HTR-8/SVneo (cell line): ENCODE data around the gene BNIP3.

Experiments
- DNase-seq: peaks from one replicate; pipeline ENCODE4 v3.0.0; 2011; ENCODE audit warnings: low spot score, mixed read lengths; ENCODE audit not compliant: insufficient read length
- FAIRE-seq: peaks from 2 replicates; lab custom pipeline; 2011; peaks lifted over from hg19 to GRCh38; lab: Jason Lieb, UNC

Gene BNIP3, protein sequence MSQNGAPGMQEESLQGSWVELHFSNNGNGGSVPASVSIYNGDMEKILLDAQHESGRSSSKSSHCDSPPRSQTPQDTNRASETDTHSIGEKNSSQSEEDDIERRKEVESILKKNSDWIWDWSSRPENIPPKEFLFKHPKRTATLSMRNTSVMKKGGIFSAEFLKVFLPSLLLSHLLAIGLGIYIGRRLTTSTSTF

DNA sequence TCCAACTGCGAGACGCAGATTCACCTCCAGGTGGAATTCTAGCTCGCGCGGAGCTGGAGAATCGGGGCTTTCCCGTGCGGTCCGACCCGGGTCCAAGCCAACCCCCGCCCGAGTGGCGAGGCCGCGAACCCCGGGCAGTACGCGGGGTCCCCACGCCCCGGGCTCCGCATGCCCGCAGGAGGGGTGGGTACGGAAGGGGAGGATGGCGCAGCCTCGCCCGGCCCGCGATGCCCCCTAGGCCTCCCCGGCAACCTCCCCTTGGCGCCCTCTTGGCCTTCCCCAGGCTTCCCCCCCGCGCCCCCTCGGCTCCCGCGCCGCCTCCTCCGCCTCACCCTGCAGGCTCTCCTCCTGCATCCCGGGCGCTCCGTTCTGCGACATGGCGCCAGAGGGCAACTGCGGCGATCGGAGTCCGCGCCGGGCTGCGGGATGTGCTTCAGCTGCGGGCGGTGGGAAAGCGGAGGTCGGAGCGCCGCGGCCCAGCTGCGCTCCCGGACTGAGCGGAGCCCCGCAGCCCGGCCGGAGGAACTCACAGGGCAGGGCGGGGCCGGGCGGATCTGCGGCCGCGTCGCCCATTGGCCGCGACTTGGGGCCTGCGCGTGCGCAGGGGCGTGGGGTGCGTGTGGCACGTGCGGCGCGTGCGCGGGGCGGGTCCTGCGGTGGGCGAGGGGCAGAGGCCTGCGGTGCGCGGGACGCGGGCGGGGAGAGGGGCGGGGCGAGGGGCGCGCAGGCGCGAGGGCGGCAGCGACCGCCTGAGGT is at the start of gene BNIP3:
TSS of gene BNIP3 (minus strand) at position 495 of the 756 bp plus-strand sequence. CDS start at position 378, 117 bp downstream.
- FAIRE-seq, result peak; percentile 28
- peak; percentile 86 for DNase-seq

DNA sequence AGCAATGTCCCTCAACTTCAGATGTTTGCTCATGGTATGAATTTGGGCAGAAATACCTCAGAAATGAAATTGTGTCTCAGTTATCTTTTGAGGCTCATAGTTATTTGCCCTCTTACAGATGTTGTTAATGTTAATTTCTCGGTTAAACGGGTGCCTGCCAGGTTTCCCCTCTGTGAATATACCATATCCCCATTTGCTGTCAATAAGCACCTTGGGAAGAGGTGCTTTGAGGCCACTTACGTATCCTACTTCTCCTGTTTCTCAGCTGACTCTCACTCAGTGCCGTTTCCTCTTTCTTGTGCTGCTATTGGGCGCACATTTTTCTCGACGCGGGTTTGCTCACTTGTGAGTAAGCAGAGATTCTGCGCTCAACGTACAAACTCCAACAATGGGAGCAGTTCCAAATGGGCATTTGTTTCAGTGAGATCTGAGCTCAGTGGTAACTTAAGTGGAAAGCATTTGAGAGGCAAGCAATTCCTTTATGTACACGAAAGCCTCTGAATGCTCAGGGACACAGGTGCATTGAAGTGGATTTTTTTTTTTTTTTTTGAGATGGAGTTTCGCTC is 49.3 kb upstream of the BNIP3 start:
- DNase-seq (no peak), FAIRE-seq (no peak)

DNA sequence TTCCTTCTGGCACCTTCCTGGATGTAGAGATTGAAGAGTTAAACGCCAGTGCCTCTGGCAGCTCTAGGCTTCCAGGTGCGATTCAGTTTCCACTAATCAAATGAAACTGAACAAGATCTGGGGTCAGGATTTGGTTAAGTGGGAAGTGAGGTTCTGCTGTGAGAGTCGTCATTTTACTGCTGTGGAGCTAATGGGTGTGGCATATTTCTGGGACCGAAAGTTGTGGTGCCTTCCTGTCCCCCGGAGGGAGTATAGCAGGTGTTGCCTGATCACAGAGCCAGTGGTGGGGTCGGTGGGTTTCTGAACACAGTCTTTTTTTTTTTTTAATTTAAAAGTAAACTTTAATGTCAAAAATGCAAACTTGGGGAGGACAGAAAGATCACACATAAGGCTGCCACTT is 47.0 kb upstream of the BNIP3 start:
- FAIRE-seq (no peak), DNase-seq (no peak)

DNA sequence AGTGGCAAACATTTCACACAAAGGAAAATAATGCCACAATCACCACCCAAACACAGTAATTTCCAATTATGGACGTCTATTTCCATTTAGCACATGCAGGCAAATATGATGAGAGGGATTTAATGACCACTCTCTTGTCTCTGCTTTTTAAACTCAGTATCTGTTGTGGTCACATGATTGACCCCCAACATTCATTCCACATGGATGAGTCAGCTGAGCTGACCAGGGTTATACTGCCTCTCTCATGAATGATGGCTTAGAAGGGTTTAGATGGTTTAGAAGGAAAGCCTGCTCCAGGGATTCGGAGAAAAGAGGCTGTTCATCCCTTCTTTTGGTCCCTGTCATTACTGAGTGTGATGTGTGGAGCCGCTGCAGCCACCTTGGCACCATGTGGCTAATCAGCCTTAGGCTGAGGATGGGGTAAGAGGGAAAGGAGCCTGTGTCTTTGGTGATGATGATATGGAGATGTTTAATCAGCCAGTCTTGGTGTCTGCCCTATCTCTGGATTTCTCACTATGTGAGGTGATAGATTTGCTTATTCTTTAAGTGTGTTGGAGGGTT is 45.8 kb upstream of the BNIP3 start:
- DNase-seq (peak; percentile 38), FAIRE-seq (no peak)

DNA sequence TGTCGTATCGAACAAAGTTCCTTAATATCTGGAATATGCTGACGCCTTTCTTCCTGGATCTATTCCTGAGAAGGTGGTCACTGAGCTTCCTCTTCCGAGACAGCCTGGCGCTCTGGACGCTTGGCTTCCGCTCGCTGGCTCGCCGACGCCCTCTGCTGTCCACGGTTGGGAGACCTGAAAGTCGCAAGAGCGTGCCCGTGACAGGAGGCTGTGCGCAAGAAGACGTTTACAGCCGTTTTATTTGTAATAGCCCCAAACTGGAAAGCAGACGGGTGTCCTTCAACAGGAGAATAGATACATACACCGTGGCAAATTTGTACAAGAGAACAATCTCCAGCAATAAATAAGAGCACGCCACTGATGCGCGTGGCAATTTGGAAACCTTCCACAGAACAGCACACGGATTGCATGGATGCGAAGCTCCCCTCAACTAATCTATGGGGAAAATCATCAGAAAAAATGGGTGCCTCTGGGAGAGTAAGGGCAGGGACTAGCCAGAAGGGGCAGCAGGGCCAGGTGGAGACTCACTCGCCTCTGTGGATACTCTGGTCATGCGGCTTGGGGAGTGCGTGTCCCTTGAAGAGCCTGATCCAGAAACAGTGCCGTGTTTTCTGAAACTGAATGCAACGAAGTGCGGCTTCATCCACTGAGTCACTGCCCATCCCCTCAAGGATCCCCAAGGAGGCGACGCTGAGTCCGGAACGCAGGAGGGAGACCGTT is 41.5 kb upstream of the BNIP3 start:
- peak; percentile 16 for FAIRE-seq

DNA sequence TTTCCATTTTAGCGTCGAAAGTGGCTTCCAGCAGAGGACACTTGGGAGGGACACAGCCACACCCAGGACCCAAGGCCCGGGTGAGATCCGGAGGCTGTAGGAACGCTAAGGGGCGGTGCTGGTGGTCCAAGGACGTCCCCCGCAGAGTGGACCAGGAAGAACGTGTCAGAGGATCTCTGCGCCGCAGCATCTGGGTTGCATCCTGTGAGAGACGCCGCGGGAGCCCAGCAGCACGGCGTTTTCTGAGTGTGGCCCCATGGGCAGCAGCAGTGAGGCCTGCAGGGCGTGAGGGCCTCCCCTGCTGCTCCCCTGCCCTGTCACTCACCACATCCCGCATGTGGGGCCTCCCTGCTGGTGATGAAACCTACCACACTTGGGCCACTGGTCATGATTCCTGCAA is 40.5 kb upstream of the BNIP3 start:
- no peak for FAIRE-seq
- DNase-seq, result no peak

More for the DNA sequence above, 41.5 kb upstream of the BNIP3 start:
- peak; percentile 72 for DNase-seq

DNA sequence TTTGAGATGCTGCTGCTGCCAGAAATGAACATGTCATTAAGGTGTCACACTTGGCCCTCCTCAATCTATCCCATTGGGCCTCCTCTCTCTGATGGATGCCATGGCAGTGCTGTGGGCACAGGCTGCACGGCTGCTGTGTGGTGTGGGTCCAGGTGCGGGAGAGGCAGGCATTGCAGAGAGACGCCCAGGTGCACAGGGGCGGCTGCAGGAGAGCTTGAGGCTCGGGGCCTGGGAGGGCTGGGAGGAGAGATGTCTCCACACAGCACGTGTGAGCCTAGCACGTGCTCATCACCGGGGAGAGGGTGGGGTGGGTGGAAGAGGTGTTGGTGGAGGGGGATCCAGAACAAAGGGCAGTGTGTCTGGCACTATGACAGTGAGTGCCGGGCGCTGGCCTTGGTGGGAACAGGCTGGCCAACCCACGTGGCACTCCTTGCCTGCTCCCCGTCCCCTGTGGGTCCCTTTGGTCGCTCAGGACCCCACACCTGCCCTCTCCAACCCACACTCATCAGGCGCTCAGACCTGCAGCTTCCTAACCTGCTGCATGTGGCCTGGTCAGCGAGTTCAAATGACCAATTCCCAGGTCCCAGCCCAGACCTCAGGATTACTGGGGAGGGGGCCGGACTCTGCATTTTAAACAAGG is 39.9 kb upstream of the BNIP3 start:
- DNase-seq, result no peak
- no peak for FAIRE-seq

DNA sequence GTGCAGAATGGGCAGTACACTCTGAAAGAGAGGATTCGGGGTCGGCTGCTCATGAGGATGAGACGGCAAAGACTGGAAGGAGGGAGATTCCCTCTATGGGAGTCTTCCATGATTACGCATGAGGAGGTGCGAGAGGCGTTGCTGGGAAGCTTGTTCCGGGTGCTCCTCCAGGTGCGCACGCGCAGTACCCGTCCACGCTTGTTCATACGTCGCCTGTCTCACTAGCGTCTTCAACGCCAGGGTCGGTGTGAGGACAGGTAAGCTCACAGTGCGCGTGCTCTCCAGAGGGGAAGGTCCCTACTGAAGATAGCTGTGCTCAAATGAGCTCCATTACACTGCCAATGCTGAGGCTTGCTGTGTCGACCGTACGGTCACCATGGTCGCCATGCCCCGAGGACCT is 39.3 kb upstream of the BNIP3 start:
- FAIRE-seq, result no peak
- DNase-seq, result no peak

DNA sequence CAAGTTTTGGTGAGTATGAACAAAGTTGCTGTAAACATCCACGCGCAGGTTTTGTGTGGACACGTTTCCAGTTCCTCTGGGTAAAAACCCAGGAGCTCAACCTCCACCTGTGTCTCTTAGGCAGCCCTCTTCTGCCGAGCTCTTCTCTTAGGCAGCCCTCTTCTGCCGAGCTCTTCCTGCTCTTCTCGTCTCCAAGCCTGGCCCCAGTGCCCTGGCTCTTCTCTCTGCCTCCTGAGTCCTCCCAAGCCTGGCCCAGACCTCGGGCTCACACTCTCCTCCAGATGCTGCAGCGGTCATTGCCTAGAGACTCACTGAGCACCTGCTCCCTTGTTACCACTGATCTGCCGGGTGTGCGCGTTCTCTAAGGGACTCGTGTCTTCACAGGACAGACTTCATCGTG is 38.7 kb upstream of the BNIP3 start:
- FAIRE-seq, result no peak
- DNase-seq, result no peak

DNA sequence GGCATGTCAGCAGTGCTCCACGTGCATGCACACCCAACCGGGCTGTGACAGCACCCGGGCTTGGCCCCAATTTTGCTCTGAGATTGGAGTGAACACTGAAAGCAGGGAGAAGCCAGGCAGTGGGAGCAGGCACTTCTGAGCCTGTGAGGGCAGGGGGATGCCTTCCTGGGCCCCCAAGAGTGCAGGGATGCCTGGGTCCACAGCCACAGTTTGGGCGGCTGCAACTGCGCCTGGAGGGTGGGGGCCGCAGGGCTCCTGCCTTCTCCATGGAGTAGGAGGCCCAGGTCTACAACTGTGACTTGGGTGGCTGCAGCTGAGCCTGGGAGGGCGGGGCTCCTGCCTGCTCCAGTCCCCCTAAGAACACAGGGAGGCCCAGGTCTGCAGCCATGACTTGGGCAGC is 37.6 kb upstream of the BNIP3 start:
- FAIRE-seq (no peak), DNase-seq (no peak)

DNA sequence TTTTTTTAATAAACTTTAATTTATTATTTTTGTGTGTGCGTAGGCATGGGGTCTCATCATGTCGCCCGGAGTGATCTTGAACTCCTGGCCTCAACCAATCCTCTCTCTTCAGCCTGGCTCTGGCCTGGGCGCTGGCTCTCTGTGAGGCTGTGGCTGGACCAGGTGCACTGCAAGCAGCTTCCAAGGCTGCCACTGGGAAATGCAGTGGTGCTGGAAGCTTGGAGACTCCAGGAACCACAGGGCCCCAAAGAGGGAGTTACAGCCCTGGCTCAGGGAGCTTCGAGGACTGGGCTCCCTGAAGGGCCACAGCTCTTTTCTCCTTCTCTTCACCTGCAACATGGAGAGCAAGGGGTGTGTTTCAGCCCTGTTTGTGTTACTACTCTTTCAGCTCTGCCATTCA is 36.7 kb upstream of the BNIP3 start:
- FAIRE-seq (no peak), DNase-seq (no peak)

DNA sequence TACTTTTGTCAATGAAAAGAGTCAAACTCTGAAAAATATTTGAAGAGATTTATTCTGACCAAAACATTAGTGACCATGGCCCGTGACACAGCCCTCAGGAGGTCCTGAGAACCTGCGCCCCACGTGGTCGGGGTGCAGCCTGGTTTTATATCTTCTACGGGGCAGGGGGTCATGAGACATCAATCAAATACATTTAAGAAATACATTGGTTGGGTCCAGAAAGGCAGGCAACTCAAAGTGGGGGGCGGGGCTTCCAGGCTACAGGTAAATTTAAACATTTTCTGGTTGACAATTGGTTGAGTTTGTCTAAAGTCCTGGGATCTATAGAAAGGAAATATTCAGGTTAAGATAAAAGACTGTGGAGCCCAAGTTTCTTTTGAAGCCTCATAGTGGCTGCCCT is 34.8 kb upstream of the BNIP3 start:
- no peak for DNase-seq
- FAIRE-seq, result no peak

DNA sequence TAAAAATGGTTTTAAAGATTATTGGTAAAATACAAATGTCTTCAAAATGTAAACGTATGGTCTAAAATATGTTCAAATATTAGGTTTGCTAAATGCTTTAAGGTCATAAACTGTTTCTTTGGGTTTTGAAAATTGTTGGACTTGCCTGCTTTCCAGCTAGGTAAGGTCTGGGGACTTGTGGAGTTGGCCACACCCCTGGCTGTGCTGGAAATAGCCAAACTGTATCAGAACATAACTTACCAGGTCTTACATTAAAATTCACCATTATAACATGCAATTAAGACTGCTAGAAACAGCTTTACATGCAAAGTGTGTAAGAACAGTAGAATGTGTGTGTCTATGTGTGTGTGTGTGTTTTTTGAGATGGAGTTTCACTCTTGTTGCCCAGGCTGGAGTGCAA is 29.7 kb upstream of the BNIP3 start:
- FAIRE-seq, result no peak
- no peak for DNase-seq

DNA sequence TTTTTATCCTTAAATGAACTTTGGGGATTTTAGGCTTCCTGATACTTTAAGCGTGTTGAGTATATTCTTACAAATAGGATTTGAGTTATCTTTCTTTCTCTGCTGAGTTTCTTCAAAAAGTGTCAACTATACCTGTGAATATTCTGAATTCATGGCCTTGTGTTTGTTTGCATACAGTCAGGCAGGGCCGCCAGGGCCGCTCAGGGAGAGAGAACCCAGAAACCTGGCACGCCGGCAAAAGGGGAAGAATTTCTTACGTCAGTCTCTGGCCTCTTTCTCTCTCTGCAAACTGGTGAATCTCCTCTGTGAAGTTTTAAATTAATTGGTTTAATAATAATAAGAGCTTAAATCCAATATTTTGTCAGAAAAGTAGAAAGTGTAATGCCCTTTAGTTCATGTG is 29.3 kb upstream of the BNIP3 start:
- FAIRE-seq (no peak), DNase-seq (no peak)

DNA sequence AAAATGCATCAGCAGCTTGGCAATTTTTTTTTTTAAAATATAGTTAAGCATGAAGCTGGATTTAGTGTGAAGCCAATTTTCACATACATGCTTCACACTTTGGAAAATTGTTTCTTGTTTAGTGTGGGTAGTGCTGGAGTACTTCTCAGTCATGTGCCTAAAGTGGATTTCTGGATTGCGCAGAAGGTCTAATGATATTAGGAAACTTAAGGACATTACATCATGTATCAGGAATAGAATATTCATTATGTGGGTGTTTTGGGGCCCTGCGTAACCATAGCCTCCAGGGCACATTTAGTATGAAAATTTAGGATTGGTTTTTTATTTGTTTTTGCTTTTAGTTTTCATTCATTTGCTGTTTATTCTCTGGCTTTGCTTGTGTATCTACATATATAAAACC is 28.8 kb upstream of the BNIP3 start:
- no peak for FAIRE-seq
- DNase-seq, result no peak

DNA sequence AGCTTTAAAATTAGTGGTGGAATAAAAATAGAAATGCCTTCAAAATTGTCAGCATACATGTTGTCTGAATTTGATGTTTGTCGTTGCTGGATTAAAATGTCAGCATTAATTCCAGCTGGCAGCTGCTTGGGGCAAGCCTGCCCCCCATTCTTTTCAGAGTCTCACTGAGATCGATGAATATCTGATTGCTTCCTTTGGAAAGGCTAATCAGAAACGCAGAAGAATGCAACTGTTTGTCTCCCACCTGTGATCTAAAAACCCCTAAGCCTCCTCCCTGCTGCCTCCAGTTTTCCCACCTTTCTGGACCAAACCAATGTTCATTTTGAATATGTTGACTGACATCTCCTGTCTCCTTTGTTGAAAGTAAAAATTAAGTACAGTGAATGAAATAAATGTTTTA is 27.9 kb upstream of the BNIP3 start:
- FAIRE-seq (no peak), DNase-seq (no peak)

DNA sequence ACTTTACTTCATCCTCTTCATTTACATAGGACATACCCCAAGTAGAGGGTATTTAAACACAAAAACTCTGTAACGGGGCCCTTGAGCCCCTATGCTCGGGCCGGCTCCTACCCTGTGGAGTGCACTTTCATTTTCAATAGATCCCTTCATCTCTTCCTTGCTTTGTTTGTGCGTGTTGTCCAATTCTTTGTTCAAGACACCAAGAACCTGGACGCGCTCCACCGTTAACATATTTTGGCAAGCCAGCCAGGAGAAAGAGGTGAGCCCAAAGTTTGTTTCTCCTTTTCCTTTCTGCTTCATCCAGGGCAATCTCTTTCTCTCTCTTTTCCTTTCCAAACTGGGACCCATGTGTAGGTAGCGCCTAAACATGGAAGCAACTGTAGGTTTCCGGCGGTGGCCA is 26.0 kb upstream of the BNIP3 start:
- DNase-seq (no peak), FAIRE-seq (no peak)

DNA sequence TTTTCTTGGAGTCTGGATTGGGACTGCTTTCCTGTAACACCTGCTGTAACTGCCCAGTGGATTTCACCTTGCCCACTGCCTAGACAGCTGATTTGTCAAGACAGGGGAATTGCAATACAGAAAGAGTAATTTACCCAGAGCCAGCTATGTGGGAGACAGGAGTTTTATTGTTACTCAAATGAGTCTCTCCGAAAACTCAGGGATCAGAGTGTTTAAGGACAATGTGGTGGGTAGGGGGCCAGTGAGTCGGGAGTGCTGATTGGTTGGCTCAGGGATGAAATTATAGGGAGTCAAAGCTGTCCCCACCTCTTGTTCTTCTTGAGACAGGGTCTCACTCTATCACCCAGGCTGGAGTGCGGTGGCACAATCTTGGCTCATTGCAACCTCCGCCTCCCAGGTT is 25.2 kb upstream of the BNIP3 start:
- DNase-seq, result no peak
- FAIRE-seq, result no peak

DNA sequence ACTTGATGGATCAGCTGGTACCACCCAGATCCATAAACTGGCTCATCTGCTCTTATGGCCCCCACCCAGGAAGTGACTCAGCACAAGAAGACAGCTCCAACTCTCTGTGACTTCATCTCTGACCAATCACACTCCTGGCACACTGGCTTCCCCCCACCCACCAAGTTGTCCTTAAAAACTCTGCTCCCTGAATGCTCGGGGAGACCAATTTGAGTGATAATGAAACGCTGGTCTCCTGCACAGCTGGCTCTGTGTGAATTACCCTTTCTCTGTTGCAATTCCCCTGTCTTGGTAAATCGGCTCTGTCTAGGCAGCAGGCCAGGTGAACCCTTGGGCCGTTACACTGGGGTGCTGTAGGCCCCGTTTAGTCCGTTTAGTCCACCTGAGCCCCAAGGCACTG is 23.4 kb upstream of the BNIP3 start:
- DNase-seq (no peak), FAIRE-seq (no peak)

DNA sequence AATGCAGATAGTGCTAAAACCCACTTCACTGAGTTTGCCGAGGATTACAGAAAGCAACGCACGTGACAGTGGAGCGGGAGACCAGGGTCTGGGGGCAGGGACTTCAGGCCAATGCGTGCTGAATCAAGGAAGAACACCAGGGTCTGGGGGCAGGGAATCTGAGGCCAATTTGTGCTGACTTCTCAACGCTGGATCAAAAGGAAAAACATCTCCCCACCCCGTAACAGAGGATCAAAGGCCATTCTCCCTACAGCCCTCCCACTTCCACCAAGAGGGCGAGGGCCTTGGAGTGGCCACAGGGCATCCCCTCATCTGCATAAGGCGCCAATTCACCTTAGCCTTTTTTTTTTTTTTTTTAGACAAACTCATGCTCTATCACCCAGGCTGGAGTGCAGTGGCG is 22.3 kb upstream of the BNIP3 start:
- FAIRE-seq, result no peak
- DNase-seq, result no peak
